ENCODE data around the gene TEX10. TPM values are rescaled to one million over a fixed set of nuclear protein-coding genes. Genes with fewer than 3 reads are reported as not detected.

The TEX10 gene
- total and polyA plus RNA-seq, 2 of the 13 experiments (the other 11 are each of a cell fraction or from before 2014, with no cell fraction given) = 18.1 to 38.7 TPM

DNA sequence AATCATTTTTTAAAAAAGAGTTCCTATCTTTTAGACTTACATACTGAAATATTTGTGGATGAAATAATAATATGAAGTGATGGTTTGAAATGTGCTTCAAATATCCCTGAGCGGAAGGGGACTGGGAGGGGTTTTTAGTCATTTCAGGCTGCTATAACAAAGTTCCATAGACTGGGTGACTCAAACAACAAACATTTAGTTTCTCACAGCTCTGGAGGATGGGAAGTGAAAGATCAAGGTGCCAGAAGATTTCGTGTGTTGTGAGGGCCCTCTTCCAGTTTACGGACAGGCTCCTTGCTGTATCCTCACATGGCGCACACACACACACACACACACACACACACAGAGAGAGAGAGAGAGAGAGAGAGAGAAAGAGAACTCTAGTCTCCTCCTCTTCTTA is 27.1 kb upstream of the TEX10 start:
- Histone ChIP-seq H3K4me1 (ENCODE audit: insufficient read depth, low read length) (peaks cover 26% of the 10 kb centered on the region), H3K9me3 (ENCODE audit: low read length) (peaks cover 16% of the 10 kb centered on the region), H3K4me3 (replicated peaks in 1 of 3; ENCODE audit: insufficient read depth in 1 of 3, low read depth in 2 of 3, low read length in 3 of 3) (peak overlapping the region in 1 of 3 experiments; percentile 37; a peak in 1 of 6 replicates), H3K27me3 (ENCODE audit: control insufficient read depth in 1 of 2, insufficient read depth in 2 of 2, low read length in 2 of 2) (no peaks in the 10 kb centered on the region), H3K27ac (ENCODE audit: extremely low read length, insufficient read depth, low read length) (no peak overlapping the region), H3K9ac (ENCODE audit: insufficient read depth, low read depth, low read length) (no peak overlapping the region), H2AFZ (ENCODE audit: low read length) (no peak overlapping the region), H3K79me2 (ENCODE audit: insufficient read depth, low read length) (no peaks in the 10 kb centered on the region), H3K36me3 (replicated peaks in 1 of 2; ENCODE audit: control insufficient read depth in 1 of 2, insufficient read depth in 2 of 2, low read length in 2 of 2) (no peaks in the 10 kb centered on the region), H3K4me2 (ENCODE audit: low read depth, low read length) (peak overlapping the region; percentile 32; the same call in 1 of the 2 replicates), H4K20me1 (ENCODE audit: insufficient read depth, low read length) (no peaks in the 10 kb centered on the region)
- TF ChIP-seq ZNF564 (CRISPR knock-in tag; IDR thresholded peaks at IDR 0.05) (peak; percentile 91; the same call in 1 of the 2 replicates), SAP130 (CRISPR knock-in tag; IDR thresholded peaks at IDR 0.05; ENCODE audit: low read depth) (0 out of 2 replicates have a peak, but pooled peaks have one; percentile 20), ZBTB25 (CRISPR knock-in tag; IDR thresholded peaks at IDR 0.05) (no peak), ZNF777 (CRISPR knock-in tag; IDR thresholded peaks at IDR 0.05) (no peak), ZNF12 (CRISPR knock-in tag; IDR thresholded peaks at IDR 0.05) (peak; percentile 86), AGO1 (IDR thresholded peaks at IDR 0.05; ENCODE audit: low read depth, low read length, poor library complexity, severe bottlenecking) (no peak), FOSL2 (CRISPR knock-in tag; IDR thresholded peaks at IDR 0.05) (peak; percentile 67), TFAP4 (IDR thresholded peaks at IDR 0.05; ENCODE audit: borderline replicate concordance, low read depth) (no peak)
- TF ChIP-seq, protein P1, sequence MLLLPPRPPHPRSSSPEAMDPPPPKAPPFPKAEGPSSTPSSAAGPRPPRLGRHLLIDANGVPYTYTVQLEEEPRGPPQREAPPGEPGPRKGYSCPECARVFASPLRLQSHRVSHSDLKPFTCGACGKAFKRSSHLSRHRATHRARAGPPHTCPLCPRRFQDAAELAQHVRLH (CRISPR knock-in tag; IDR thresholded peaks at IDR 0.05; ENCODE audit: borderline replicate concordance, low read depth) = no peak
- ChIA-PET POLR2A (interaction anchor here (0.6 to 1.4 kb wide), 4 partner anchors 28 to 47 kb away, joined by 3 to 4 read pairs (median 4); partner anchors contain the start of genes MSANTD3 and TEX10), CTCF (ENCODE audit: low intra/inter-chr PET ratio, low total read pairs) (no interaction called here)
- in situ Hi-C loops (cut with HindIII; ENCODE audit: extremely low pct_ligation_motif_present, low pct_unique_long_range_greater_than_20kb) (no loop called here), intact Hi-C loops (cut with micrococcal nuclease; ENCODE audit: unreplicated experiment) (no loop called here)
- FAIRE-seq (peak; percentile 8), DNase-seq (ENCODE audit: low spot score) (peak; percentile 53), ATAC-seq (peak; percentile 71)
- WGBS (ENCODE audit: low lambda C conversion rate) = 49% methylated on average over 4 of the region's 4 CpGs
- BruUV-seq (replicated peaks) = no TSS peak
